Measurements from ENCODE around the gene CGB2.
A peak's percentile ranks its signal among the peaks of the same experiment; 100 is the strongest.

CGB2 gene

GRCh38 chr19:49061445-49061844, 29.8 kb downstream of the CGB2 start:
- no peak overlapping the region for H3K4me3 ChIP-seq (ENCODE audit: low read depth, low read length)
- TF ChIP-seq CTCF (IDR thresholded peaks at IDR 0.05; ENCODE audit: insufficient read depth, low read depth, low read length, missing control alignments), result no peak
- peak; percentile 22 for DNase-seq (ENCODE audit: low read depth)

GRCh38 chr19:49064029-49064629, 32.4 kb downstream of the CGB2 start:
- DNase-seq (ENCODE audit: low read depth), result no peak
- no peak for TF ChIP-seq CTCF (IDR thresholded peaks at IDR 0.05; ENCODE audit: insufficient read depth, low read depth, low read length, missing control alignments)
- H3K4me3 ChIP-seq (ENCODE audit: low read depth, low read length), result no peak overlapping the region

DNA sequence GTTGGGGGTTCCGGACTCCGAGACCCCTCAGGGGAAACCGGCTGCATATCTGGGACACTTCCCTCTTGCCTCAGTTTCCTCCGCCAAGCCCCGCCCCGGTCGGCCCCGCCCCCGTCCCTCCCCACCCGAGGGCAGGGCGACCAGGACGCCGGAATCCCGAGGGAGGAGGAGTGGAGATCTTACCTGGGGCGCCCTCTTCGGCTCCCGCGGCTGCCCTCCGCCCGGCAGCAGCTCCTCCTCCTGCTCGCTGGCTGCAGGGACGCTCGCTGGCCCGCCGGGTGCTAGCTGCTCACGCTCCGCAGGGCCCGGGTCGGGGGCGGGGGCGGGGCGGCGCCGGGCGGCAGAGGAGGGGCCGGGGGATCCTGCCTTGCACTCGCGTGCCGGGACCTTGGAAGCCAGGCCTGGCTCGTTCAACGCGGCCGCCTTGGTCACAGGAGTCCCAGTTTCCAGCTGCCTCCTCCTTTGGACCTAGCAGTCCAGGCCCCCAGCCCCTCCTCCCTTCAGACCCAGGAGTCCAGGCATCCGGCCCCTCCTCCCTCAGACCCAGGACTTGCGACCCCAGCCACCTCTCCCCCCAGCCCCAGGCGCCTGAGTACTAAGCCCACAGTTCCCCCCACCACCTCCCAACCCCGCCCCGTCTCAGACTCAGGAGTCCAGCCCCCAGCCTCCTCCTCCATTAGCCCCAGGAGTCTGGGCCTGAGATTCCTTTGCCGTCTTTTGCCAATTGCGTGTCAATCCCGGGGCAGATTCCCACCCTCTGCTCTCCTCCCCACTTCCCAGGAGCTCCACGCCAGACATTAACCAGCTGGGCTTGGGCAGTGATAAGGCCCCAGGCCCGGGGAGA, 33.3 kb downstream of the CGB2 start, which contains the start of gene NTF4:
Gene NTF4 (minus strand): TSS at position 51 of the 844 bp plus-strand sequence. CDS start 2,821 bp downstream, outside the sequence.
- H3K4me3 ChIP-seq (ENCODE audit: low read depth, low read length), result no peak within 1 kb of the TSS
- no peak for DNase-seq (ENCODE audit: low read depth)
- TF ChIP-seq CTCF (IDR thresholded peaks at IDR 0.05; ENCODE audit: insufficient read depth, low read depth, low read length, missing control alignments), result no peak

DNA sequence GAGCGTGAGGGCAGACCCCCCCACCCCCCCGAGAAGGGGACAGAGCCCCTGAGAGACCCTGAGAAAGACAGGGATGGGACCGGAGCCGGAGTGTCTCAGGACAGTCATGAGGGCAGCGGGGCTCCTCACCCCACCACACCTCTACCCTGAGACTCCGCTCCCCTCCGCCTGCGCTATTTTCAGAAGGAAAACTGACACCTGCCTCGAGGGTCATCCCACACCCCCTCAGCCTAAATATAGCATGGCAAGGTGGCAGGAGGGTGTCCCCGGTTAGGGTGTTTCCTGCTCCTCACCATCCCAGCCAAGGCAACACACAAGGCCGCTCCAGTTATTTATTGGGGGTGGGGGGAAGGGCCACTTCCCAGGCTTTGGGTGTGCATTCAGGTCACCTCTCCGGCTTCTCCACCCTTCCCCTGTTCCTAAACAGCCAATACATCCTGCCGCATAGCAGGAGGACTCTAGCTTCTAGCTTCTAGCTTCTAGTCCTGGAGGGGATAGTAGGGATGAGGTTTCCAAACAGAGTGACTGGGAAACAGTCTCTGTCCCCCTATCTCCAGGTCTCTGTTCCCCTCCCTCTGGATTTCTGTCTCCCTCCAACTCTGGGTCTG, 34.3 kb downstream of the CGB2 start:
- no peak for DNase-seq (ENCODE audit: low read depth)
- no peak for TF ChIP-seq CTCF (IDR thresholded peaks at IDR 0.05; ENCODE audit: insufficient read depth, low read depth, low read length, missing control alignments)
- no peak overlapping the region for H3K4me3 ChIP-seq (ENCODE audit: low read depth, low read length)

DNA sequence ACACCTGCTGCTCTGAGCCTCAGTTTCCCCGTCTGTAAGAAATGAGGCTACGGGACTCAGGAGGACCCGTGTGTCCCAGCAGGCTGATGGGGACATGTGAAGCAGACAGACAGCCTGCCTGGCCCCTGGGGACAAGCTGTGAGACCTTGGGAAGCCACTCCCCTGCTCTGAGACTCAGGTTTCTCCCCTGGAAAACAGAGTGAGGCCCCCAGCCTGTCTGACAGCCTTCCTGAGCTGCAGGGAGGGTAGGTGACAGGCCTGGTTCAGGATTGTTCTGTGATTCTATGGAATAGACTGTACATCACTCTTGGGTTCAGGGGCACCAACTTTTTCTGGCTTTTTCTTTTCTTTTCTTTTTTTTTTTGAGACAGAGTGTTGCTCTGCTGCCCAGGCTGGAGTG, 35.9 kb downstream of the CGB2 start:
- TF ChIP-seq CTCF (IDR thresholded peaks at IDR 0.05; ENCODE audit: insufficient read depth, low read depth, low read length, missing control alignments), result no peak
- no peak overlapping the region for H3K4me3 ChIP-seq (ENCODE audit: low read depth, low read length)
- DNase-seq (ENCODE audit: low read depth), result no peak

DNA sequence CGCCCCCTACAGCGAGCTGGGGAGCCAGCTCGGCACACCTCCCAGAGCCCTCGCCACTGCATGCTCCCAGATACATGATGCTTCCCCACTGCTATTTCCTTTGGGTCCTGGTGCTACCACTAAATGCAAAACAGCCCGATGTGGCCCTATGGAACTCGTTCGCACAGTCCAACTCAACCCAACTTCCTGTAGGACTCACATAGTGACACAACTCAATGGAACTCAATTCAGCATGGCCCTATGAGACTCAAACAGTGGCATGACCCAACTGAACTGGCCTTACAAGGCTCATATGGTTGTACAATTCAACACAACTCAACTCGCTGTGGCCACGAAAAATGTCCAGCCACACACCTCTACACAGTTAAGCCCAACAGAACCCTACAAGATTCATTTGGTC, 37.3 kb downstream of the CGB2 start:
- no peak for DNase-seq (ENCODE audit: low read depth)
- H3K4me3 ChIP-seq (ENCODE audit: low read depth, low read length), result no peak overlapping the region
- no peak for TF ChIP-seq CTCF (IDR thresholded peaks at IDR 0.05; ENCODE audit: insufficient read depth, low read depth, low read length, missing control alignments)
